Omental fat pad (tissue), 4 donors: ENCODE measurements around the gene CCDC146. TPM values are rescaled to one million over a fixed set of nuclear protein-coding genes. Genes with fewer than 3 reads are reported as not detected.

Source experiments
- ATAC-seq: fragments of 150-250 bp; one replicate; pipeline ENCODE4 v1.9.1; 2016; ENCODE audit warnings: mild to moderate bottlenecking, moderate library complexity; ENCODE audit not compliant: low FRiP score
- DNase-seq: peaks from one replicate; pipeline ENCODE4 v3.0.0-alpha.2; 2019; ENCODE audit warnings: low spot score
- total RNA-seq, 4 donors: library from RNA; depleted of rRNA; stranded (reverse); fragments of >200 nt; gene quantifications; one replicate each; pipeline ENCODE4 v1.1.0, GENCODE V29; 2016
- TF ChIP-seq, protein P1 (sequence below), 3 donors: fragments of 450-650 bp; IDR thresholded peaks; one replicate each; pipeline ENCODE4 v1.5.1; 2016 to 2017; ENCODE audit warnings: antibody characterized with exemption in 3 of 3, mild to moderate bottlenecking in 3 of 3, moderate library complexity in 2 of 3

CCDC146 gene
- total RNA-seq, 4 donors from 2014 or later = 6.5 to 12.5 (median 7.0) TPM

DNA sequence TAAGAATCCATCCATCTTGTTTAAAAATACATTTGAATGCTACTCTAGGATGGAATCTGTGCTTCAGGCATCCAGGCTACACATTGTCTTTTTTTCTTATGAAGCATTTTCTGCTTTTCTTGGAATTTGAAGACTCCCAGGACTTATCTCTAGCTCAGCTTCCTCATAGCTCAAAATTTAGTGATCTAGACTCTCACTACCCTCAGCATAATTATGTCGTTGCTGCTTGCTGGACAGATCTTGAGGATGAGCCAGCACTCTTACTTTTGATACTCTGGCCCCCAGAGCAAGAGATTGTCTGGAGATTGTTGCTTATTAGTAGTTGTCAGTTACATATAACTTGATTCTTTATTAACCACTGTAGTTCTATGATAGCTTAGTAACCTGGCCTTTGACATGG lies 160.5 kb downstream of the CCDC146 start:
- TF ChIP-seq, protein P1, sequence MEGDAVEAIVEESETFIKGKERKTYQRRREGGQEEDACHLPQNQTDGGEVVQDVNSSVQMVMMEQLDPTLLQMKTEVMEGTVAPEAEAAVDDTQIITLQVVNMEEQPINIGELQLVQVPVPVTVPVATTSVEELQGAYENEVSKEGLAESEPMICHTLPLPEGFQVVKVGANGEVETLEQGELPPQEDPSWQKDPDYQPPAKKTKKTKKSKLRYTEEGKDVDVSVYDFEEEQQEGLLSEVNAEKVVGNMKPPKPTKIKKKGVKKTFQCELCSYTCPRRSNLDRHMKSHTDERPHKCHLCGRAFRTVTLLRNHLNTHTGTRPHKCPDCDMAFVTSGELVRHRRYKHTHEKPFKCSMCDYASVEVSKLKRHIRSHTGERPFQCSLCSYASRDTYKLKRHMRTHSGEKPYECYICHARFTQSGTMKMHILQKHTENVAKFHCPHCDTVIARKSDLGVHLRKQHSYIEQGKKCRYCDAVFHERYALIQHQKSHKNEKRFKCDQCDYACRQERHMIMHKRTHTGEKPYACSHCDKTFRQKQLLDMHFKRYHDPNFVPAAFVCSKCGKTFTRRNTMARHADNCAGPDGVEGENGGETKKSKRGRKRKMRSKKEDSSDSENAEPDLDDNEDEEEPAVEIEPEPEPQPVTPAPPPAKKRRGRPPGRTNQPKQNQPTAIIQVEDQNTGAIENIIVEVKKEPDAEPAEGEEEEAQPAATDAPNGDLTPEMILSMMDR (IDR thresholded peaks at IDR 0.05) = no peak
- ATAC-seq = no peak
- no peak for DNase-seq

DNA sequence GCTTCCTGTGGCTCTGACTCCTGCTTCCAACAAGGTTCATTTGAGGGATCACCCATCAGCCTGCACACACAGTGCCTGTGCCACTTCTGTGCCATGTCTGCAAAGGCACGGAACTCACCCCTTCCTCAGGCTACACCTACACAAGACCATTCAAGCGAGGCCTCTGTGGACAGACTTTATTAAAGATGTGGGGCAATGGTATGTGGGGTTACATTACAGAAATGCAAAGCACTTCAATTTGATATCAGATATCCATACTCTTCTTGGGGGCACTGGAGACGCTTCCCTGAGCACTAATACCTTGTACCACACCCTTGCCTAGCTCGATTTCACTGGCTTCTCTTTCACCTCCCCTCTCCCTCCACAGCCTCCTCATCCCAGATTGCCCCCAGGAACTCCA lies 161.6 kb downstream of the CCDC146 start:
- TF ChIP-seq, protein P1 (IDR thresholded peaks at IDR 0.05) = no peak
- DNase-seq (no peak), ATAC-seq (no peak)

DNA sequence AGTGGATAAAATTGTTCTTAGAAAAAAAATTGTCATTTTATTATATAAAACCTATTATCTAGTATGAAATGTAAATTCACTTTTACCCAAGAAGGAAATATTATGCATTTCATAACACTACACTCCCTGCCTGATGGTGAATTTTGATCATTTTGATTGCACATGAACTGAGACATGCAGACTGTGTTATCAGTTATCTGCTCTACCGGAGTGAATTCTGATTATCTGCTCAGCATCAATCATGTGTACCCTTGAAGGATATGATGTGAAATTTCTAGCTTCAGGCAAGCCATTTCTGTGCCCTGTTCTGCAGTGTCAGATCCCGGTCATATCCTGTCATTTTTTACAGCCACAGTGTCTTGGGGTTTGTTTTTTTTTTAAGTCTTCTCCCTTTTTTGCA lies 162.2 kb downstream of the CCDC146 start:
- TF ChIP-seq, protein P1 (IDR thresholded peaks at IDR 0.05) = no peak
- ATAC-seq (no peak), DNase-seq (no peak)

DNA sequence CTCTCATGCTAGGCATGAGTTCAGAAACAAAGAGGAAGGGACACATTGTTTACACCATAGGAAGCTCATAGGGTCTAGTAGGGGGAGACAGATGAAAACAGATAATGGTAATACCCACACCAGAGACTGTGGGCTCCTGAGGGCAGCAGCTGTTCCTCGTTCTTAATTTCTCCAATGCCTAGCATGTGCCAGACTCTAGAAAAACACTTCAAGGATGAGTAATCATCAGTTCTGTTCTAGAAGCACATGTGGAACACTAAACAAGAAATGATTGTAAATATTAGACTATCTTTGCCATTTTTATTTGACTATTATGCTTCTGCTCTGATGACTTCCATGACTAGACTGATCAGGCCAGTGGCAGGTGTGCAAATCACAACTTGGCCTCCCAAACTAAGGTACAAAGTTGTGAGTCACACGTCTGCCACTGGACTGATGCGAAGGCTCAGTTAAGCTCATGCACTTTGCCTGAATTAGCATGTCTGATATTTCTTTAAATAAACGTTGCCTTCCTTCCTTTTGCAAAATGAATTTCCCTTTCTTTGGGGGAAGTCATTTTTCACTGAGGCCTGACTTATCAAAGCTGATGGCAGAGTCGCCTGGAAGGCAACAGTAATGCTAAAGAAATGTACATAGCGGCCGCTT lies 166.4 kb downstream of the CCDC146 start:
- TF ChIP-seq, protein P1 (IDR thresholded peaks at IDR 0.05) = no peak
- ATAC-seq = no peak
- no peak for DNase-seq

DNA sequence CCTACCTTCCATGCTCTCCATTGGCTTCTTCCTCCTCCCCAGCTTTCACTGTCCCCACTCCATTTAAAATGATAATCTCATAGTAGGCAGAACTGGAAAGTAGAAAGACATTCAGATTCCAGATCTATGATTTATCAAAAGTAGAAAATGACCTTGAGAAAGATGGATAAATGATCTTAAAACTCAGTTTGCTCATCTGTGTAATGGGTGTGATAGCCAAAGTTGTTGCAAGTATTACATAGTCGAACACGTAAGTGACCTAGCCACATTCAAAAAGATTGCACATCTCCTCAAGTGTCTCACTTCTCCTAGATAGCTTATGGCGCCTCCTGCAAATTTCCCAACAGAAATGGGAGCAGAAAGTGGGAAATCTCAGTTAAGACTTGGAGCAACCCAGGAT lies 167.0 kb downstream of the CCDC146 start:
- ATAC-seq (no peak), DNase-seq (no peak)
- TF ChIP-seq, protein P1 (IDR thresholded peaks at IDR 0.05) = no peak

DNA sequence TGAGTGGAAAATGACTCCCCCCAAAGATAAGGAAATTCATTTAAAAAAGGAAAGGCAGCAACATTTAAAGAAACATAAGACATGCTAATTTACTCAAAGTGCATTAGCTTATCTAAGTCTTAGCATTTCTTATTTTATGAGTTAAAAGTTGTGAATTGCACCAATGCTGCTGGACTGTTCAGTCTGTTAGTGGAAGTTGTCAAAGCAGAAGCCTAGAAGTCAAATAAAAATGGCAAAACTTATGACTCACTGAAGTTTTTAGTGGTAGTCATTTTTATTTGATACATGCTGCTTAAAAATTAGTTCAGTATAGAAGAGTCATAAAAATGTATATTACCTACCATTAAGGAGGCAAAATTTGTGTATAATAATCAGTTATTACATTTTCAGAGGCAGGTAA lies 168.0 kb downstream of the CCDC146 start:
- TF ChIP-seq, protein P1 (IDR thresholded peaks at IDR 0.05) = no peak
- DNase-seq = no peak
- ATAC-seq = no peak

DNA sequence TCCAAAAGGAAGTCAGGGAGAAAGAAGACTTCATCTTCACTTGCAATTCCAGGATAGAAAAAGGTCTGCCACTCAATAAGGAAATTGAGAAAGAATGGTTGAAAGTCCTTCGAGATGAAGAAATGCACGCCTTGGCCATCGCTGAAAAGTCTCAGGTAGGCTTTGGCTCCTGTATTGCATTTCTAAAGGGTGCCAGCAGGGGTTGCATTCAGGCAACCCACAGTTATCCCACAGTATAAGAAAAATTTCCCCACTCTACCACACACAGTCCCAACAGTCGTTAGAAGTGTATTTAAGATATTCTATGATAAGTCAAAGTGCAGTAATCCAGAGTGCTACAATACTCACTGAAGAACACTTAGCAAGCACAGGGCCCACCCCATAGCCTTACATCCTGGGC lies 170.6 kb downstream of the CCDC146 start:
- no peak for DNase-seq
- TF ChIP-seq, protein P1 (IDR thresholded peaks at IDR 0.05) = no peak
- ATAC-seq = no peak
